Measurements from ENCODE around the gene LDLRAP1.

GRCh38 chr1:25531082-25531461 is 12.3 kb upstream of the LDLRAP1 start:
- TF ChIP-seq CTCF (conservative IDR thresholded peaks at IDR 0.05) (no peak), EZH2 (IDR thresholded peaks at IDR 0.05; ENCODE audit: low read depth) (no peak)

All from PC-9 (cell line).